SU-DHL-6 (cell line): ENCODE data around the gene TMEM40.
"Not testable (repeated sequence)": the region's sequence is repeated elsewhere in the genome, so short reads cannot be mapped to it uniquely, and the experiment has no call there.

ENCODE experiments used
- H2AFZ ChIP-seq: fragments of 200-600 bp; sonication (generic); 2 replicates; pipeline ENCODE4 v1.6.1; 2014; ENCODE audit warnings: low read depth, mild to moderate bottlenecking, moderate library complexity, mixed read lengths, antibody characterized with exemption, low read length; ENCODE audit not compliant: severe bottlenecking
- H3F3A ChIP-seq: fragments of 200-600 bp; shearing (Covaris generic); 2 replicates; pipeline ENCODE4 v1.6.0; 2016; ENCODE audit warnings: antibody characterized with exemption, mild to moderate bottlenecking; ENCODE audit not compliant: insufficient read depth
- H3K27ac ChIP-seq: fragments of 200-600 bp; sonication (generic); 2 replicates; pipeline ENCODE4 v1.5.1; 2016; ENCODE audit warnings: low read depth, mild to moderate bottlenecking, low read length, moderate library complexity, mixed read lengths
- H3K27me3 ChIP-seq: fragments of 200-600 bp; sonication (generic), shearing (Covaris generic); 2 replicates; pipeline ENCODE4 v1.6.0; 2014; ENCODE audit warnings: mild to moderate bottlenecking, low read length
- H3K36me3 ChIP-seq: fragments of 200-600 bp; sonication (generic); 2 replicates; pipeline ENCODE4 v1.6.1; 2014; ENCODE audit warnings: mild to moderate bottlenecking, low read length, mixed read lengths
- H3K4me2 ChIP-seq: fragments of 300-600, 200-600 bp; shearing (Covaris generic), sonication (generic); 2 replicates; pipeline ENCODE4 v1.6.0; 2014; ENCODE audit warnings: low read length, low read depth, mild to moderate bottlenecking; ENCODE audit not compliant: poor library complexity, severe bottlenecking
- H3K4me3 ChIP-seq: fragments of 200-600 bp; sonication (generic); 2 replicates; pipeline ENCODE4 v1.5.1; 2014; ENCODE audit warnings: antibody characterized with exemption, low read length, mild to moderate bottlenecking, mixed read lengths; ENCODE audit not compliant: insufficient read depth, poor library complexity, severe bottlenecking
- H3K79me2 ChIP-seq: fragments of 200-600 bp; sonication (generic); 2 replicates; pipeline ENCODE4 v1.6.1; 2014; ENCODE audit warnings: mild to moderate bottlenecking, low read length, moderate library complexity; ENCODE audit not compliant: insufficient read depth
- H3K9ac ChIP-seq: fragments of 200-600 bp; sonication (generic); 2 replicates; pipeline ENCODE4 v1.7.0; 2014; ENCODE audit warnings: mild to moderate bottlenecking, low read length
- H3K9me2 ChIP-seq: fragments of 200-600 bp; sonication (generic); replicated peaks from 2 replicates; pipeline ENCODE4 v1.6.1; 2014; ENCODE audit warnings: low read length; ENCODE audit not compliant: insufficient read depth
- H3K9me3 ChIP-seq: fragments of 200-600 bp; sonication (generic); 2 replicates; pipeline ENCODE4 v1.6.1; 2014; ENCODE audit warnings: low read length, mixed read lengths; ENCODE audit not compliant: insufficient read depth
- H4K20me1 ChIP-seq: fragments of 200-600 bp; sonication (generic); 2 replicates; pipeline ENCODE4 v1.6.1; 2014; ENCODE audit warnings: low read depth, mild to moderate bottlenecking, antibody characterized with exemption, low read length, moderate library complexity, mixed read lengths
- EZH2phosphoT487 ChIP-seq: fragments of 200-600 bp; sonication (generic), shearing (Covaris generic); conservative IDR thresholded peaks from 2 replicates; pipeline ENCODE4 v1.6.1; 2018; ENCODE audit warnings: mild to moderate bottlenecking, antibody characterized with exemption, low read length, moderate library complexity, mixed read lengths
- TF ChIP-seq, protein P1 (sequence below): fragments of 200-600 bp; sonication (generic); IDR thresholded peaks from one replicate; pipeline ENCODE4 v1.5.1; 2017; ENCODE audit warnings: antibody characterized with exemption, mild to moderate bottlenecking, low read length, moderate library complexity; ENCODE audit not compliant: insufficient read depth, poor library complexity, severe bottlenecking

TMEM40 gene

DNA sequence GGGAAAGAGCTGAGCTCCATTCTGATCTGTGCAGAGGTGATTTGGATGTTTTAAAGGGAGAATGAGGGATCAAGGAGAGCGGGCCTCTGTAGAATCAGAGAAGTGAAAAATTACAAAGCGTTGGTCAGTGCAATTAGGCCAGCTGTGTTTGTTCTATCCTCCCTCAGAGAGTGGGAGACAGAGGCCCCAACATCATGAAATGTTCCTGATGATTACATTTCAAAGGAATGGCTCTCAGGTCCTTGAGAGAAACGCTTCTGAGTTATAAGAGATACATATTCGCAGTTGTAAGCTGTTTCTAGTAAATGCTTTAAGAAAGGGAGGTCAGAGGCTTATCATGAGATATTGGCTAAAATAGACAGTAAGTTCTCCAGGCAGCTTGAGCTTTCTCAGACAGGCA, 21.7 kb upstream of the TMEM40 start:
- Histone ChIP-seq H3K27me3 (no peaks in the 10 kb centered on the region), H3K9me2 (no peaks in the 10 kb centered on the region), H4K20me1 (no peaks in the 10 kb centered on the region), H3F3A (no peaks in the 10 kb centered on the region), H3K4me3 (no peak overlapping the region), H2AFZ (no peak overlapping the region), H3K36me3 (no peaks in the 10 kb centered on the region), H3K27ac (no peak overlapping the region), H3K9me3 (no peaks in the 10 kb centered on the region), H3K79me2 (no peaks in the 10 kb centered on the region), H3K4me2 (no peak overlapping the region), H3K9ac (no peak overlapping the region)
- TF ChIP-seq, protein P1, sequence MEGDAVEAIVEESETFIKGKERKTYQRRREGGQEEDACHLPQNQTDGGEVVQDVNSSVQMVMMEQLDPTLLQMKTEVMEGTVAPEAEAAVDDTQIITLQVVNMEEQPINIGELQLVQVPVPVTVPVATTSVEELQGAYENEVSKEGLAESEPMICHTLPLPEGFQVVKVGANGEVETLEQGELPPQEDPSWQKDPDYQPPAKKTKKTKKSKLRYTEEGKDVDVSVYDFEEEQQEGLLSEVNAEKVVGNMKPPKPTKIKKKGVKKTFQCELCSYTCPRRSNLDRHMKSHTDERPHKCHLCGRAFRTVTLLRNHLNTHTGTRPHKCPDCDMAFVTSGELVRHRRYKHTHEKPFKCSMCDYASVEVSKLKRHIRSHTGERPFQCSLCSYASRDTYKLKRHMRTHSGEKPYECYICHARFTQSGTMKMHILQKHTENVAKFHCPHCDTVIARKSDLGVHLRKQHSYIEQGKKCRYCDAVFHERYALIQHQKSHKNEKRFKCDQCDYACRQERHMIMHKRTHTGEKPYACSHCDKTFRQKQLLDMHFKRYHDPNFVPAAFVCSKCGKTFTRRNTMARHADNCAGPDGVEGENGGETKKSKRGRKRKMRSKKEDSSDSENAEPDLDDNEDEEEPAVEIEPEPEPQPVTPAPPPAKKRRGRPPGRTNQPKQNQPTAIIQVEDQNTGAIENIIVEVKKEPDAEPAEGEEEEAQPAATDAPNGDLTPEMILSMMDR: no peak
- TF ChIP-seq EZH2phosphoT487: no peak

DNA sequence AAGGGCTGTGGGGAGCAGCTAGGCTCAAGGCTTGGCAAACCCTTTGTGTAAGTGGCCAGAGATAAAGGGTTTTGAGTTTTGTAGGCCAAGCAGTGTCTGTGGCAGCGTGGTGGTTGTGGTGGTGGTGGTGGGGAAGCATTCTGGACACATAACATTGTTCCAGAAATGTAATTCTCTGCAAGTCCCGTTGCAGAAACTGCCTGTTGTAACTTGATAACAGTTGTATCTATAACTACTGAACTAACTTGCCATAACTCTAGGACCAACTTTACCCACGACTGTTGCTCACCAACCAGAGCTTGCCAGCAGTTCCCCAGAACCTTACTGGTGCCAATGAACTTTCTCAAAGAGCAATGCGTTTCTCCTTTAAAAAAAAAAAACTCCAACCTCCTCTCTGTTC, 18.1 kb upstream of the TMEM40 start:
- H3K79me2 ChIP-seq: no peaks in the 10 kb centered on the region
- no peaks in the 10 kb centered on the region for H4K20me1 ChIP-seq
- H3K4me2 ChIP-seq: no peak overlapping the region
- no peaks in the 10 kb centered on the region for H3K27me3 ChIP-seq
- H3K27ac ChIP-seq: no peak overlapping the region
- no peak overlapping the region for H2AFZ ChIP-seq
- no peaks in the 10 kb centered on the region for H3K9me3 ChIP-seq
- no peak overlapping the region for H3K4me3 ChIP-seq
- H3K9ac ChIP-seq: no peak overlapping the region
- no peaks in the 10 kb centered on the region for H3F3A ChIP-seq
- no peak for TF ChIP-seq EZH2phosphoT487
- TF ChIP-seq, protein P1: no peak
- no peaks in the 10 kb centered on the region for H3K36me3 ChIP-seq
- no peaks in the 10 kb centered on the region for H3K9me2 ChIP-seq

DNA sequence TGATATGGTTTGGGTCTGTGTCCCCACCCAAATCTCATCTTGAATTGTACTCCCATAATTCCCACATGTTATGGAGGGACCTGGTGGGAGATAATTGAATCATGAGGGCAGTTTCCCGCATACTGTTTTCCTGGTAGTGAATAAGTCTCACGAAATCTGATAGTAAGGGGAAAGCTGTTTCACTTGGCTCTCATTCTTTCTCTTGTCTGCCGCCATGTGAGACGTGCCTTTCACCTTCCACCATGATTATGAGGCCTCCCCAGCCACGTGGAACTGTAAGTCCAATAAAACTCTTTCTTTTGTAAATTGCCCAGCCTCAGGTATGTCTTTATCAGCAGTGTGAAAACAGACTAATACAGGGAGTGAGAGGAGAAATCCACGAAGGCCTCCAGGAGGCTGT, 16.9 kb upstream of the TMEM40 start:
- H4K20me1 ChIP-seq, H3K27ac ChIP-seq, H3K4me3 ChIP-seq, H3K27me3 ChIP-seq, H3K9me3 ChIP-seq, H3K9ac ChIP-seq, H3K4me2 ChIP-seq, H3F3A ChIP-seq, H3K9me2 ChIP-seq, H3K79me2 ChIP-seq, H3K36me3 ChIP-seq, H2AFZ ChIP-seq: not testable (repeated sequence)

DNA sequence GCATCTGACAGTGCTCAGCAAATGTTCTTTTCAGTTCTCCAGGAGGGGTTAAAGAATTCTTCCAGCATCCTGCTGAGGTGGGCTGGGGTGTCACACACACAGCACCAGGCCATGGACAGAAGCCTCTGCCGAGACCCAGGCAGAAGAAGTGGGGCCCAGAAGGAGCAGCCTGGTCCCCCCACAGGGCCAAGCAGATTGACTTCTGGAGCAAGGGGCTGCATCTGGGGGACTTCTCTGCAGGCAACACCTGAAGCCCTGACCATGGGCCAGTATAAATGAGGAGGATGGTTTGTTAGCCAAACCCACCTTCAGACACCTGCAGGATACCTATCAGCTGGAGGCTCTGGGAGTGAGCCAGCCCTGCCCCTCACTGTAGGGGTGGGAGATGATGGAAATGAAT, 16.2 kb upstream of the TMEM40 start:
- H3K9me3 ChIP-seq: no peaks in the 10 kb centered on the region
- no peaks in the 10 kb centered on the region for H3K79me2 ChIP-seq
- no peak overlapping the region for H3K27ac ChIP-seq
- H3K4me2 ChIP-seq: no peak overlapping the region
- H2AFZ ChIP-seq: no peak overlapping the region
- no peak for TF ChIP-seq EZH2phosphoT487
- no peak overlapping the region for H3K4me3 ChIP-seq
- no peaks in the 10 kb centered on the region for H4K20me1 ChIP-seq
- H3K36me3 ChIP-seq: no peaks in the 10 kb centered on the region
- no peaks in the 10 kb centered on the region for H3K9me2 ChIP-seq
- no peak overlapping the region for H3K9ac ChIP-seq
- no peaks in the 10 kb centered on the region for H3F3A ChIP-seq
- H3K27me3 ChIP-seq: no peaks in the 10 kb centered on the region
